Immature natural killer cell (primary cell): Measurements from ENCODE around the gene TOR1AIP1. TPM values are rescaled to one million over a fixed set of nuclear protein-coding genes. Genes with fewer than 3 reads are reported as not detected.
A peak's percentile ranks its signal among the peaks of the same experiment; 100 is the strongest.
"Not testable (repeated sequence)": the region's sequence is repeated elsewhere in the genome, so short reads cannot be mapped to it uniquely, and the experiment has no call there.

ENCODE experiments used
- DNase-seq, 3 donors: peaks; one replicate each; pipeline ENCODE4 v3.0.0; 2022; ENCODE audit warnings: mixed read lengths in 1 of 3
- H3K27ac Mint-ChIP-seq, 6 donors: one replicate each; pipeline ENCODE4 v1.8.0; 2020; ENCODE audit warnings: mixed read lengths in 6 of 6, mild to moderate bottlenecking in 5 of 6, inconsistent platforms in 4 of 6, moderate library complexity in 3 of 6
- H3K27me3 Mint-ChIP-seq, 3 donors: one replicate each; pipeline ENCODE4 v1.8.0; 2020 to 2021; ENCODE audit warnings: low read depth in 3 of 3, mild to moderate bottlenecking in 3 of 3, mixed read lengths in 3 of 3, moderate library complexity in 3 of 3, inconsistent platforms in 1 of 3
- H3K36me3 Mint-ChIP-seq, 3 donors: one replicate each; pipeline ENCODE4 v1.8.0; 2020; ENCODE audit warnings: mixed read lengths in 3 of 3, inconsistent platforms in 2 of 3, mild to moderate bottlenecking in 2 of 3
- H3K4me1 Mint-ChIP-seq, 2 donors: one replicate each; pipeline ENCODE4 v1.8.0; 2020; ENCODE audit warnings: inconsistent platforms in 2 of 2, mild to moderate bottlenecking in 2 of 2, mixed read lengths in 2 of 2, moderate library complexity in 1 of 2
- H3K4me3 Mint-ChIP-seq, 5 donors: one replicate each; pipeline ENCODE4 v1.8.0; 2020; ENCODE audit warnings: mild to moderate bottlenecking in 5 of 5, mixed read lengths in 5 of 5, inconsistent platforms in 3 of 5, moderate library complexity in 3 of 5
- H3K9me3 Mint-ChIP-seq, 6 donors: one replicate each; pipeline ENCODE4 v1.8.0; 2020; ENCODE audit warnings: mild to moderate bottlenecking in 6 of 6, mixed read lengths in 6 of 6, inconsistent platforms in 4 of 6, moderate library complexity in 3 of 6
- polyA plus RNA-seq, 3 donors: library from polyadenylated mRNA; unstranded; fragments of 300-500 nt; fragmentation: Illumina TruSeq; gene quantifications; one replicate each; pipeline ENCODE4 v1.2.3, GENCODE V29; 2021

TOR1AIP1 gene
- polyA plus RNA-seq, 3 donors from 2014 or later: 68.9 to 96.2 (median 76.3) TPM

DNA sequence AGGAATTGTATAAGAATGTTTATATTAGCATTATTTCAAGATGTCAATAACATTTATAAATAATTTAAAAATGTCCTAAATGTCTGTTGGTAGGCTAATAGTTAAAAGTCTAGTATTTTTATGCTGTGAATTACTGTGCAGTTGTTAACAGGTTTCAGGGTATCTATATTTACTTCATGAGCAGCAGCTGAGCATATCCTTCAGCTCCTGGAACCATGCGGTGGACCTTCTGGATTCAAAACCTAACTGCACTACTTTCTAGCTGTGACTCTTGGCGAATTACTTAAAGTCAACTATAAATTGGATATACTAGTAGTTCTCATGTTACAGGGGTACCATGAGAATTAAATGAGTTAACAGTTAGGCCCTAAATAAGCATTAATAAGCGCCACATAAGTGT lies 76.3 kb downstream of the TOR1AIP1 start:
- peaks cover 0 to 4% (median 0%) of the 10 kb centered on the region in 3 donors for H3K36me3 Mint-ChIP-seq
- H3K27me3 Mint-ChIP-seq: peaks cover 1 to 3% (median 2%) of the 10 kb centered on the region in 3 donors
- H3K9me3 Mint-ChIP-seq: no peaks in the 10 kb centered on the region
- no peak overlapping the region for H3K4me3 Mint-ChIP-seq
- peaks cover 53 to 65% of the 10 kb centered on the region in 2 donors for H3K4me1 Mint-ChIP-seq
- no peak overlapping the region for H3K27ac Mint-ChIP-seq
- DNase-seq: no peak

DNA sequence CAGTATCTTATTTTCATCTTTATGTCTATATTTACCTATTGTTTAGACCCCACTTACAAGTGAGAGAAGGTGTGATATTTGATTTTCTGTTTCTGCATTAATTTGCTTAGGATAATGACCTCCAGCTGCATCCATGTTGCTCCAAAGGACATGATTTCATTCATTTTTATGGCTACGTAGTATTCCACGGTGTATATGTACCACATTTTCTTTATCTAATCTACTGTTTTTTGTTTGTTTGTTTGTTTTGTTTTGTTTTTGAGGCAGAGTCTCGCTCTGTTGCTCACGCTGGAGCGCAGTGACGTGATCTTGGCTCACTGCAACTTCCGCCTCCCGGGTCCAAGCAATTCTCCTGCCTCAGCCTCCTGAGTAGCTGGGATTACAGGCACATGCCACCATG lies 80.1 kb downstream of the TOR1AIP1 start:
- H3K27me3 Mint-ChIP-seq, H3K9me3 Mint-ChIP-seq, H3K4me3 Mint-ChIP-seq, H3K36me3 Mint-ChIP-seq, DNase-seq: not testable (repeated sequence)
- Mint-ChIP-seq H3K4me1 (peaks cover 47 to 64% of the 10 kb centered on the region in 2 donors), H3K27ac (peak overlapping the region in 1 of 6 donors; percentile 43)

DNA sequence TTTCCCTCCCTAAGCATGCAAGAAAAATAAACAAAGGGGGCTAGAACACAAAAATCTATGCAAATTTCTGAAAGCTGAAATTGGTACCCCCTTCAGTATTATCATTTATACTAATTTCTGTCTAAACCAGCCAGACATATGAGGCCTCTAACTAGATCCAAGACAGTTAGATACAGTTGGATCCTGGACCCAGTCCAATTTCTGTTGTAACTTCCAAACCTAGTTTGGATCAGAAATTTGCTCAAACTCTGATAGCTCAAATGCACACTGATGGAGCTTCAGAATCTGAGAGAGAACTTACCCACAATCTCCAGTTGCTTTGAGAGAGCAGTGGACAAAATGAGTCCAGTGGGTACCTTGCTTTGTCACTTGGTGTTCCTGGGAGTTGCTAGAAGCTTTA lies 84.5 kb downstream of the TOR1AIP1 start:
- H3K9me3 Mint-ChIP-seq: no peaks in the 10 kb centered on the region

DNA sequence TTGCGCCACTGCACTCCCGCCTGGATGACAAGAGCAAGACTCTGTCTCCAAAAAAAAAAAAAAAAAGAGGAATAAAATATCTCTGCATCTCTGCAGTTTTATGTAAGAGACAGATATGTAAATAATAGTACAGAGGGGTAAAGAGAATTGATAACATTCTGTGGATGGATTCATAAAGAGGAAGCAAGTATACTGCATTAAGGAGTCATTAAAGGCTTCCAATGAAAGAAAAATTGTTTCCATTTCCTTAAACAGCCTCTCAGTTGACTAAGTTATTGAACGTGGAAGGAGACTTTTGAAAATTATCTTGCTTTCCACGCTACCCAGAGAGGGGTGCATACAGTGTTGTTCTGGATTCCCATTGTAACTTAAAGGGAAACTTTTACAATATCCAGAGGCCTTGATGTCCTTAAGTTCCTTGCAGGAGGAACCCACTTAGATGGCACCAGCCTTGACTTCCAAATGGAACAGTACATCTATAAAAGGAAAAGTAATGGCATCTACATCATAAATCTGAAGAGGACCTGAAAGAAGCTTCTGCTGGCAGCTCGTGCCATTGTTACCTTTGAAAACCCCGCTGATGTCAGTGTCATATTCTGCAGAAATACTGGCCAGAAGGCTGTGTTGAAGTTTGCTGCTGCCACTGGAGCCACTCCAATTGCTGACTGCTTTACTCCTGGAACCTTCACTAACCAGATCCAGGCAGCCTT lies 86.4 kb downstream of the TOR1AIP1 start:
- DNase-seq: no peak
- H3K36me3 Mint-ChIP-seq: peaks cover 0 to 8% (median 0%) of the 10 kb centered on the region in 3 donors
- H3K4me3 Mint-ChIP-seq: peak overlapping the region in 1 of 5 donors; percentile 72
- H3K27me3 Mint-ChIP-seq: no peaks in the 10 kb centered on the region
- peaks cover 60 to 74% of the 10 kb centered on the region in 2 donors for H3K4me1 Mint-ChIP-seq
- H3K9me3 Mint-ChIP-seq: no peaks in the 10 kb centered on the region
- H3K27ac Mint-ChIP-seq: peak overlapping the region in 1 of 6 donors; percentile 41

More for the DNA sequence above, 84.5 kb downstream of the TOR1AIP1 start:
- Mint-ChIP-seq H3K27me3 (no peaks in the 10 kb centered on the region), H3K4me1 (peaks cover 58 to 75% of the 10 kb centered on the region in 2 donors), H3K36me3 (peaks cover 0 to 8% (median 4%) of the 10 kb centered on the region in 3 donors), H3K27ac (no peak overlapping the region), H3K4me3 (no peak overlapping the region)
- DNase-seq: no peak

DNA sequence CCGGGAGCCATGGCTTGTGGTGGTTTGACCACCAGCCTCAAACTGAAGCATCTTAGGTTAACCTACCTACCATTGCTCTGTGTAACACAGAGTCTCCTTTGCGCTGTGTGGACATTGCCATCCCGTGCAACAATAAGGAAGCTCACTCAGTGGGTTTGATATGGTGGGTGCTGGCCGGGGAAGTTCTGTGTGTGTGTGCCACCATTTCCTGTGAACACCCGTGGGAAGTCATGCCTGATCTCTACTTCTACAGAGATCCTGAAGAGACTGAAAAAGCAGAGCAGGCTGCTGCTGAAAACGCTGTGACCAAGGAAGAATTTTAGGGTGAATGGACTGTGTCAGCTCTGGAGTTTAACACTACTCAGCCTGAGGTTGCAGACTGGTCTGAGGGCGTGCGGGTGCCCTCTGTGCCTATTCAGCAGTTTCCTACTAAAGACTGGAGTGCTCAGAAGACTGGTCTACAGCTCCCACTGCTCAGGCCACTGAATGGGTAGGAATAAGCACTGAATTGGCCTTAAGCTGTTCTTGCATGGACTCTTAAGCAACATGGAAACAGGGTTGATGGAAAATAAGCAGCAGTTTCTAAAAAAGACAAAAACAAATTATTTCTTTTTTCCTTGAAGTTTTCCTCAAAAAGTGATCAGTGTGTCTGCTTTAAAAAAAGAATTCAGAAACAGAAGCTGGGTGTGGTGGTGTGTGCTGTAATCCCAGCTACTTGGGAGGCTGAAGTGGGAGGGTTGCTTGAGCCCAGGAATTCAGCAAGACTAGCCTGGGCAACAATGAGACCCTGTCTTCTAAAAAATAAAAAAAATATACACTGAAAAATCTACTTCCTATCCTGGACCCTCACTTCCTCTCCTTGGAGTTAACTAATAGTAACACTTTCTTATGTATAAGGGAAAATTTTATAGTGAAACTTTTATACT lies 87.2 kb downstream of the TOR1AIP1 start:
- peaks cover 60 to 72% of the 10 kb centered on the region in 2 donors for H3K4me1 Mint-ChIP-seq
- DNase-seq: no peak
- H3K9me3 Mint-ChIP-seq: no peaks in the 10 kb centered on the region
- H3K36me3 Mint-ChIP-seq: peaks cover 0 to 8% (median 0%) of the 10 kb centered on the region in 3 donors
- H3K4me3 Mint-ChIP-seq: peak overlapping the region in 3 of 5 donors; percentile 0 to 72 (median 62)
- H3K27me3 Mint-ChIP-seq: no peaks in the 10 kb centered on the region
- peak overlapping the region; percentile 10 to 83 (median 30) for H3K27ac Mint-ChIP-seq

Other genes starting within 250 kb of the TOR1AIP1 start
- not detected for gene FAM163A, start 139.0 kb upstream of the TOR1AIP1 start, polyA plus RNA-seq
- 10 to 100 TPM in 1 of 3 donors, 1 to 10 TPM in 2; 8.7 to 15.5 (median 8.7) TPM for gene TOR1AIP2, start 4.5 kb upstream of the TOR1AIP1 start, polyA plus RNA-seq
- 10 to 100 TPM in 2 of 3 donors, 1 to 10 TPM in 1; 4.3 to 74.5 (median 13.5) TPM for gene CEP350, start 72.5 kb downstream of the TOR1AIP1 start, polyA plus RNA-seq